Measurements from ENCODE around the gene CCDC69.

The CCDC69 gene

GRCh38 chr5:151157426-151158286 lies 66.2 kb downstream of the CCDC69 start, which contains the start of gene ANXA6:
Gene ANXA6, minus strand, starts transcription at chr5:151157779. Its CDS starts 9,878 bp downstream, at chr5:151147901.
- peak; percentile 31 to 34 for DNase-seq

DNA sequence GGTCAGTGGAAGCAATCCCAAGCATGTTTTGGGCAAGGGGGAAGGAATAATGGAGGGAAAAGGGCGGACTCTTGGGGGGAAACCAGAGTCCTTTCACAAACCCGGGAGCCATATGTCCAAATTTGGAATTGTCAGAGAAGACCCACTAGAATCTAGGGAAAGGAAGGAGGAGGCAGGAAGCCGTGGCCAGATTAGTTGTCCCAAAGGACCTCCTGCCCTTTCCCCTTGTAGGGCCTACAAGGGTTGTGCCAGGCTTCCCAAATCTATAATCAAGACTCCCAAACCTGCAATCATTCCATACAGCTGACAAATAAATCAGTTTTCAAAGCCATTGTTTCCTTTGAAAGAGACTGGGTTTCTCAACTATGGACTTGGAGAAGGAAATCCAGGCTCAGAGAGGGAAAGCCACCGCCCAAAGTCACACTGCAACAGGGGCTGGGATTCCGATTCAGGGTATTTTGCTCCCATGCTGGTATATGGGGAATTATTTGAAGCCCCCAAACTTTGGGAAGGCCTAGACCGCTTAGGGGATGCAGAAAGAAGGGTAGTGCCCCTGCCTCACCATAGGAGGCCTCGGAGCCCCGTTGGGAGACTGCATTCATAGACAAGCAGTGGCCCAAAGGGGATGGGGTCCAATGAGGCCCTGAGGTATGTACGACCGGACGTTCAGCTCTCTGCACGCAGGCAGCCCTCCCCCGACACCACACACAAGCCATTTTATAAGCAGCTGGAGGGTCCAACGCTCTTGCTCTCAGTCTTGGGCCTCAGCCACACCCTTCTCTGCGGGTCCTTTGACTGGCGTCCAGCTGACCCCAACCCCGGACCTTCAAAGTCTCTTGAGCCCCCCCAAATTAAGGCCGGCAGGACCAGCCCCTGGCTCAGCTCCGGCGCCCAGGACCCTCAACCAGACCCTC lies 67.1 kb downstream of the CCDC69 start:
- DNase-seq: no peak

DNA sequence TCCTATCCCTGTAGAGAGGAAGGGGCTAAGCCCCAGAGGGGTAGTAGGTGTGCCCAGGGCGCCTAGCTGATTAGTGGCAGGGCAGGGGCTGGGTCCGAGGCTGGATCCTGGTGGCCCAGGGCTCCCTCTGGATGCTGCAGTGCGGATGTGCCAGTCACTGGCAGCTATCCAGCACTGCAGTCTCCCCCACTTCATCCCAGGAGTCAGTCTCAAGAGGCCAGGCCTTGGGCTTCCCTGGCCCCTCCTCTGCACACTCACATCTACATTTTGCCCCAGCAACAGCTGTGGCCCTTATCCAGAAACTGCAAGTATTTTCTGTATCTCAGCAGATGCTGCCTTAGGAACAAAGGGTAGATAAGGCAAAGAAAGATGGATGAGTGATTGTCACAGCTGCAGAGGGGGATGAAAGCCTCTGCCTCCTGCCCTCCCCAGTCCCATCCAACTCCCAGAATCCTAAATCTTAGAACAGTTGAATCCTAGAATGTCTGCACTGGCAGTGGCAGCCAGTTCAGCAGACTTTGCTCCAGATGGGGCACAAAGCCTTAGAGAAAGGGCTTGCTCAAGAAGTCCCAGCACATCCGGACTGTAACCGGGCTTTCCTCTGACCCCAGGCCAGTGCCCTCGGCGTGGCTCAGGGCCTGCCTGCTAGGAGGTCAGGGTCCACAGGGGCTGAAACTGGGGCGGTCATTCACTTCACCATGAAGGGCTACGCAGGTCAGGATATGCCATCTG lies 68.0 kb downstream of the CCDC69 start:
- no peak for DNase-seq

DNA sequence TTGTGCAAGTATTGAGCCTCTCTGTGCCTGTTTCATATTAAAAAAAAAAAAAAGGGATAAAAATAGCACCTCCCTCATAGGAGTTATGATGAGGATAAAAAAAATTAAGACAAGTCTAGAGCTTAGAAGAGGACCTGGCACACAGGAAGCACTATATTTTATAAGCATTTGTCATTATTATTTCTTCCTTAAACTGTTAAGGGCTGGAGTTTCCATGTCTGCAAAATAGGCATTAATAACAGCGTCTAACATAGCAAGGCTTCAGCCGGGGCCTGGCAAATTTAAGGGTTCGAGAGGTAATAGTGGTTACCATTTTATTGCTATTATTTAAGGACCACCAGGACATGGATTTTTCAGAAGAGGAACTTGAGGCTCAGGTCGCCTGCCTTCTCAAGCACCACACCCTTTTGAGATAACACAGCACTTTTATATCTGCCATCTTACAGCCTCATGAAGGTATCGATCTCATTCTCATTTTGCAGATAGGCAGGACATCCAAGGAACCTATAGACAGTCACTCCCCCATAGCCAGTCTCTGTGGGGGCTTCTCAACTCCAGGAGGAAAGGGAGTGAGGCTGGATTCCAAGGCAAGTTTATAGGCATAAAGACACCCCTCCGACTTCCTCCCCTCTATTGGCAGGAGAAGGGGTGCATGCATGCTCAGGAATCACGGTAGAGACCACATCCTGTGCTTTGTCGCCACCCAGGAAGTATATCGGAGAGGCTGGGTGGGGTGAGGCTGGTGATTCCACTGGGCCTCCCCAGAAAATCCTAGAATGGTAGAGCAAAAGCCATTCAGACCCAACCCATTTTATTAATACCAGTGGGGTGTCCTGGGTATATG lies 68.7 kb downstream of the CCDC69 start:
- DNase-seq: no peak

DNA sequence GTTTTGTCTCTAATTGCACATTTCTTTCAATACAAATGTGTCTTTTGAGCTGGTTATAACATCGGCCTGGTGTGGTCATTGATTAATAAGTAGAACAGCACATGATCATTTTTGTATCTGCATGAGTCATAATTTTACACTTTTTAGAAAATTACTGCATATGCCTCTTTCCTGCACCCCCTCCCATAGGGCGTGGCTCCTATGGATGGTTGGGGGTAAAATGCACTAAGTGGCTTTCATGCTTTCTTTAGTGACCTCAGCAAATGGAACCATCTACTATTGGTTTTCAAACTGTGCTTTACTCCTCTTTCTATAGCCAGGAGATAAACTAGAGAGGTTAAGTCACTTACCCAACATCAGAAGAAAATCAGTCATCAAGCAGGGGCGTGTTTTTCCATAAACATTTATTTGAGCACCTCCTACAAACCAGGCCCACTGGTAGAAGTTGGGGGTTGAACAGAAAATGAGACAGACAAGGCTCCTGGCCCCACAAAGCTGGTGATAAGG lies 70.1 kb downstream of the CCDC69 start:
- no peak for DNase-seq

GRCh38 chr5:151153300-151153699 lies 70.6 kb downstream of the CCDC69 start:
- DNase-seq: no peak

DNA sequence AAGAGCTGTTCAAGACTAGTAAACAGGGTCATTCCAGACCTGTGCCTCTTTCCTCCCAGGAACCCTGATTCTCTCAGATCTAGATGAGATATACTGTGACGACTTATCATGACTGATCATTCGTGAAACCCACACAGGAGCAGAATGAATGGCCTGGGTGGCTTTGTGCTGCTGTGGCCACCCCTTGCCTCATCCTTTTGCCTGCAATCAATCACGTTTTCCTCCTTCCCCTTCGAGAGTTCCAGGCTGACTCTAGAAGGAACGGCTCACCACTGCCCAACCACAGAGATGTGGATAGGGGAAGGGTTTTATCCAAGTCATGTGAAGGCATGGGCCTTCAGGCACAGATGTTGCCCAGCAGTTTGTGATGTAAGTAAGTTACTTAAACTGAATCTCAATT lies 72.1 kb downstream of the CCDC69 start:
- DNase-seq: peak in 1 of 2 donors; percentile 18

DNA sequence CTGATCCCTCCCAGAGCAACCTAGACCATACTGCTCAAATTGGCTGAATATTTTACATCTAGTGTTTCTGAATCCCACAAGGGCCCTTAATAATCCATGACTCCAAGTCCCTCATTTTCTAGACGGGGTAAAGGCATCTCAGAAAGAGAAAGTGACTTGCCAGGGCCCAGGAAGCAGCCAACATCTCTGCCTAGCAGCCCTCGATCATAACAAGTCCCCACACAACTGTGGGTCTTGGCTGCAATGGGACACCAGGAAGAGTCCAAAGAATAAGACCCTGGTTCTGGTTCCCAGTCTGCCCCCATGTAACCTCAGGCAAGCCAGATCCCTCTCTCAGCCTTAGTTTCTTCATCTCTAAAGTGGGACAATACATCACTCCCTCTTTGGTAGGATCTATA lies 72.6 kb downstream of the CCDC69 start:
- no peak for DNase-seq

- DNase-seq: peak in 1 of 2 donors; percentile 85
These were observed 73.2 kb downstream of the CCDC69 start for GRCh38 chr5:151150471-151151262.

- no peak for DNase-seq
These were observed 75.3 kb downstream of the CCDC69 start for GRCh38 chr5:151148583-151148982.

DNA sequence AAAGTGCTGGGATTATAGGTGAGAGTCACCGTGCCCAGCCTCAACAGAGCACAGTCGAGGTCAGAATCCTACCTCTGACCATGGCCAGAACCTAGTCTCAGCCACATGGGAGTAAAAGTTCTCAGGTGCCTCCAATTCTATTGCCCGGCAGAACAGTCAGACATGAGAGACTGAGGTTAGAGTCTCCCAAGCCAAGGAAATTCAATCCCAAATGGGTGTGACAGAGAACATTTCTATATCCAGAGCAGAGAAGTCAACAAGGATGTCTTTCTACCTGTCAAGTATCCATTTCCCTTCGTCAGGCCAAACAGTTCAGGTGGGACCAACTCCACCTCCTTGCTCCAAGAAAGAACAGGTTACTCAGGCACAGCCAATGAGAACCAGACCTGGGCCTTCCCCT lies 76.9 kb downstream of the CCDC69 start:
- no peak for DNase-seq

DNA sequence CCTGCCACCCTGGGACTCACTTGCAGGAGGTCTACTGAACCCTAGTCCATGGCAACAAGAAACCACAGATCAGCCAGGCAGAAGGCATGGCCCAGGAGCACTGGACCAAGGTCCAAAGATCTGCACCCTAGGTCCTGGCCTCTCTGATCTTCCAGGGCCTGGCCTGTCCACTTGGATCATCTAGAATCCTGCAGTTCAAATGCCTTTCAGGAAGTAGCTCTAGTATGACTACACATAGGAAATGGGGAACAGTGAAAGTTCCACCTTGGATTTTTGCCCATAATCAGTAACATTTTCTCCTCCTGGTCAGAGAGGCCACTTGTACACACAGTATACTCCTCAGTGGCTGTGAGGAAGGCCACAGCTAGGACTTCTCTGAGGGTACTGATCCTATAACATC lies 77.8 kb downstream of the CCDC69 start:
- DNase-seq: no peak

DNA sequence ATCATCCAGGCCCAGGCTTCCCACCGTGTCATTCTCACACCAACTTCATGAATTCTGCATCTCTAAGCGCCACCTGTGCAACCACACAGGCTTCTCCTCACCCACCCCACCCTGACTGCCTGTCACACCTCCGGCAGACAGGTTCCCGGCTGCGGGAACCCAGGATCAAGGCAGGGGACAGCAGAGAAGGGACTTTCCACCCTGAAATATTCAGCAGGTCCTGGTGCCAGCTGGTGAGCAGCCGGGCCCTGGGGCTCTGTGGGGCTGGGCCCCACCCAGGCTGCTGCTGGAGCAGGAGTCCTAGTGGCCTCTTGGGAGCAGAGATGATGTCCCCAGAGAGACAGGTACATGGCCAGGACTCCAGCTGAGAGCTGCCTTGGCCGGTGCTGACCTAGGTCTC lies 79.0 kb downstream of the CCDC69 start:
- no peak for DNase-seq

GRCh38 chr5:151144275-151144674 lies 79.6 kb downstream of the CCDC69 start:
- no peak for DNase-seq

- no peak for DNase-seq
These were observed 80.2 kb downstream of the CCDC69 start for GRCh38 chr5:151143645-151144044.

GRCh38 chr5:151142933-151143332 lies 81.0 kb downstream of the CCDC69 start:
- DNase-seq: no peak

DNA sequence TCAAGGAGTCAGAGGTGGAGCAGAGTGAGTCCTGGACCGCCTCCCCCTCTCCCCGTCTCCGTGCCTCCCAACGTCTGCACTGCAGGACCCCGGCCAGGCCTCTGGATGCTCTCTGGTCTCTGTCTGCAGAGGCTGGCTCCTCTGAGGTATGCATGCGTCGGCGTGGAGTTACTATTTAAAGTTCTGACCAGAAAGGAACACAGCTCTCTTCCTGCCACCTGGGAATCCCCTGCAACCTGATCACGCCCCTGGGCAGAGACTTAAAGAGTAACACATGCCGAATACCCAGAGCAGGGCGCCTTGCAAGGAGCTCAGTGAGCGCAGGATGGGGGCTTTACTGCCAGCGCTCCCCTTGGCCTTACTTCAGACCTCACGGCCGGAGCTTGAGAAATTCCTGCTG lies 82.4 kb downstream of the CCDC69 start:
- no peak for DNase-seq

DNA sequence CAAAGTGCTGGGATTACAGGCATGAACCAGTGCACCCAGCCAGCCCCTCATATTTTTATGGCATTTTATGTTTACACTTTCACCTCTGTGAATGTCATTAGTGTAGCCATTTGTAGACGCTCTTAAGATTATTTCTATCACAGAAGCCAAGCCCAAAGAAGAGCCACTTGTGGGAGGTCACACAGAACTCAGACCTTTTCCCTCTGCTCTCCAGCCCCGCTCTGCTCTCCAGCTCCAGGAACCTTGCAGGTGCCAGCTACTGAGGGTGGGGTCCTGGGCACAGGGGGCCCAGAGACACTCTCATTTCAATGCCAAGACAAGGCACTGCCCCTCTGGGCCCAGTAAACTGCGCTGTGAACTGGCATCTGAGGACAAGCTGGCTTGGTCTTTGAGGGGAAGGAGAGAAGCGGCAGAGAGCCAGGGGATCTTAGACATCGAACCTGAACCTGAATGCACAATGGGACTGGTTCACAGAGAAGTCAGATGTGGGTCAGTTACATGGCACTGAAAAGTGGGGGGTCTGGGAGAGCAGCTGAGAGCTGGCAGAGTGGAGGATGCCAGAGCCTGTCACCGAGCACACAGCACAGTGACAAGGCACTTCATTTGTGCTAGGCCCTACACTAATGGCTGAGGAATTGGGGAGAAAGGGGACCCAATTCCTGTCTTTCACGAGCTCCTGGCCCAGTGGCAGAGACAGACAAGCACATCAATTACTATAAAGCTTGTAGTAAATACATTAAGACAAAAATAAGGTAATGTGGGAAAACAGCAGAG lies 83.0 kb downstream of the CCDC69 start:
- DNase-seq: no peak

DNA sequence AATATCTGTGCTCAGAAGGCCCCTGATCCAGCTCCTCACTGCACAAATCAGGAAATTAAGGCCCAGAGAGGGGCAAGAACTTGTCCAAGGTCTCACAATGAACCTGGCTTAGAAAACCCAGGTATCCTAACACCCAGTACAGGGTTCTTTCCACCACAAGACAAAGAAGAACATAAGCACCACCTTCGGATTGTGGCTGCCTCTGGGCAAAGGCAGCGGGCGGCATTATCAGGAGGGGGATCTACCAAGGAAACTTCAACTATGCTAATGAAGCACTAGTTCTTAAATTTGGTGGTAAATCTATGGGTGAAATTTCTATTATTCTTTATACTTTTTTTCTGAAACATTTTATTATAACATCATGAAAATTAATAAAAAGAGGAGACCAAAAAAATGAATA lies 84.2 kb downstream of the CCDC69 start:
- no peak for DNase-seq

GRCh38 chr5:151139015-151139414 lies 84.9 kb downstream of the CCDC69 start:
- no peak for DNase-seq
